A549 (cell line): ENCODE results near the gene ERRFI1.

Experiments
- CTCF ChIP-seq: fragments of >200 bp; sonication (Bioruptor Twin); formaldehyde crosslinking; IDR thresholded peaks from 3 replicates; pipeline ENCODE4 v1.5.1; 2016
- RAD21 ChIP-seq, 2 experiments: fragments of >200 bp in 1 of 2; sonication (Bioruptor Twin) in 1 of 2; formaldehyde crosslinking in 1 of 2; IDR thresholded peaks in 1 of 2; conservative IDR thresholded peaks in 1 of 2; 2 replicates in 1 of 2; 3 replicates in 1 of 2; pipeline ENCODE4 v1.6.1; 2012 to 2018; ENCODE audit warnings: inconsistent platforms in 1 of 2

GRCh38 chr1:7962636-7963377 is 63.3 kb downstream of the ERRFI1 start:
- TF ChIP-seq CTCF: no peak
- TF ChIP-seq RAD21 (conservative IDR thresholded peaks at IDR 0.05 in 1 of 2, IDR thresholded peaks at IDR 0.05 in 1 of 2): no peak
